ENCODE measurements around the gene APOE.

DNA sequence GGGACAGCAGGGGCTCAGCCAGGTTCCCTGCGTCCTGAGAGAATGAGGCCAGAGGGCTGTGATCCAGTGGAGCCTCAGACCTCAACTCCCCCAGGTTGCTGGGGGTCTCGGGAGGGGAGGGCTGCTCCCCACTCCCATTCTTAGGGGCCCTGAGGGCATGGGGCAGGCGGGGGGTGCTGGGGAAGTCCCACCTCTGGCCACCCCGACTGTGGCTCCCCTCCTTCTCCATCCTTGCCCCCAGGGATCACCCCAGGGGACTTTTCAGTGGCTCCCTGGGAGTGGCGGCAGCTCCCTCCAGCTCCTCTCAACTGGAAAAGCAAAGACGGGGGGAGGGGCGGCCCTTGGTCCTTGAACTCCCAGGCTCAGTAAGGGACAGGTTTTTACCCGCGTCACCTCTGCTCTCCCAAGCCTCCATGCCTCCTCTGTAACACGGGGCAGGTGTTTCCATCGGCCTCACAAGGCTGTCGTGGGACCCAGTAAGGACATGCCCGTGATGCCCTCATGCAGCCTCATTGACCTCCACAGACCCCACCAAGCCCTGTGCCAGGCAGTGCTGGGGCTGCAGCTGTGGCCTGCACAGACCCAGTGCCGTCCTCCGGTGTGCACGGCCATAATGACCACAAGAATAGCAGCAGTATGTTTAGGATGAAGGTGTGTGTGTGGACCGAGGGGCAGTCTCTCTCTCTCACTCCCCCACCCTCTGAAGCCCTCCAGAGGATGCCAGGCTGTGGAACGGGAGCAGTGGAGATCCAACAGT, 26.1 kb upstream of the APOE start:
- TF ChIP-seq ARNT (IDR thresholded peaks at IDR 0.05) (no peak), NFRKB (IDR thresholded peaks at IDR 0.05) (no peak), FOXA1 (IDR thresholded peaks at IDR 0.05) (no peak), CTBP1 (IDR thresholded peaks at IDR 0.05; ENCODE audit: borderline replicate concordance) (no peak), SP1 (IDR thresholded peaks at IDR 0.05) (no peak)
